GM12801 (cell line): ENCODE results near the gene VDAC1.

ENCODE experiments used
- TF ChIP-seq, protein P1 (sequence below): IDR thresholded peaks from one replicate; pipeline ENCODE4 v1.5.1; 2011; ENCODE audit warnings: control low read depth; ENCODE audit not compliant: insufficient read length; ENCODE audit errors: extremely low read depth

VDAC1 gene

DNA sequence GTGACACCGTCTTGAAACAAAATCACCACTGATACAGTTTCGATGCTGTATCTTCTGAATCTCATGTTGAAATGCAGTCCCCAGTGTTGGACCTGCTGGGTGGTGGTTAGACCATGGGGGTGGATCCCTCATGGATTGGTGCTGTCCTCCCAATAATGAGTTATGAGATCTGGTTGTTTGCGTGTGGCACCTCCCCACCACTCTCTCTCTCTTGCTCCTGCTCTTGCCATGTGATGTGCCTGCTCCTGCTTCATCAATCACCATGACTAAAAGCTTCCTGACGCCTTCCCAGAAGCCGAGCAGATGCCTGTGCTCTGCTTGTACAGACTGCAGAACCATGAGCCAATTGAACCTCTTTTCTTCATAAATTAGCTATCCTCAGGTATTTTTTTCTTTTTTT lies 21.1 kb downstream of the VDAC1 start:
- TF ChIP-seq, protein P1, sequence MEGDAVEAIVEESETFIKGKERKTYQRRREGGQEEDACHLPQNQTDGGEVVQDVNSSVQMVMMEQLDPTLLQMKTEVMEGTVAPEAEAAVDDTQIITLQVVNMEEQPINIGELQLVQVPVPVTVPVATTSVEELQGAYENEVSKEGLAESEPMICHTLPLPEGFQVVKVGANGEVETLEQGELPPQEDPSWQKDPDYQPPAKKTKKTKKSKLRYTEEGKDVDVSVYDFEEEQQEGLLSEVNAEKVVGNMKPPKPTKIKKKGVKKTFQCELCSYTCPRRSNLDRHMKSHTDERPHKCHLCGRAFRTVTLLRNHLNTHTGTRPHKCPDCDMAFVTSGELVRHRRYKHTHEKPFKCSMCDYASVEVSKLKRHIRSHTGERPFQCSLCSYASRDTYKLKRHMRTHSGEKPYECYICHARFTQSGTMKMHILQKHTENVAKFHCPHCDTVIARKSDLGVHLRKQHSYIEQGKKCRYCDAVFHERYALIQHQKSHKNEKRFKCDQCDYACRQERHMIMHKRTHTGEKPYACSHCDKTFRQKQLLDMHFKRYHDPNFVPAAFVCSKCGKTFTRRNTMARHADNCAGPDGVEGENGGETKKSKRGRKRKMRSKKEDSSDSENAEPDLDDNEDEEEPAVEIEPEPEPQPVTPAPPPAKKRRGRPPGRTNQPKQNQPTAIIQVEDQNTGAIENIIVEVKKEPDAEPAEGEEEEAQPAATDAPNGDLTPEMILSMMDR: no peak

DNA sequence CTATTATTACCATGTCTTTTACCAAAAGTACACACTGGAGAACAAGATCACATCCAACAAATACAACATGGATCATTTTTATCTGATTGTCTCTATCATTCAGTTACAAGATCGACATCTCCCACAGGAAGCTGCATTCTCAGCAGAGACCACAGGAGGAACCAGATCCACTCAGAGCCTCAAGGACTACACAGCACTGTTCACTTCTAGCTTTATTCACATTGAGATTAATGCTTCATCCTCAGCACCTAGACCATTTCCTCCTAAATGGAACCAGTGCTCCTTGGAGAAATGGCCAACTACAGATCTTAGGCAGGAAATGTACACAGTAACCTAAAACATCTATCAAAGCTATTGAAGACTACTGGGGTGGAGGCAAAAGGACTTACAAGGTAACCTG lies 23.1 kb downstream of the VDAC1 start:
- TF ChIP-seq, protein P1: no peak

DNA sequence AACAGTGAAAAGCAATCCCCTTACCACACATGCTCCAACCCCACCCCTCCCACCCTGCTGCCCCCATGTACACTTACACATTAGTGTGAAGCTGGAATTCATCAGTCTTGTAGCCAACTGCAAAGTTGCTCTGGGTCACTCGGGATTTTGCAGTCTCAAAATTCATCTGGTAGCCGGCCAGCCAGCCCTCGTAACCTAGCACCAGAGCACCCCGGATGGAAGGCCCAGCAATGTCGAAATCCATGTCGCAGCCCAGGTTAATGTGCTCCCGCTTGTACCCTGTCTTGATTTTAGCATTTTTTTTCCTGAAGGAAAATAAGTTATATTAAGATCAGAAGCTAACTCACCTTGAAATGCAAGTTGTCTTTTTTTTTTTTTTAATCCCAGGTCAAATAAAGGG lies 24.1 kb downstream of the VDAC1 start:
- TF ChIP-seq, protein P1: no peak

DNA sequence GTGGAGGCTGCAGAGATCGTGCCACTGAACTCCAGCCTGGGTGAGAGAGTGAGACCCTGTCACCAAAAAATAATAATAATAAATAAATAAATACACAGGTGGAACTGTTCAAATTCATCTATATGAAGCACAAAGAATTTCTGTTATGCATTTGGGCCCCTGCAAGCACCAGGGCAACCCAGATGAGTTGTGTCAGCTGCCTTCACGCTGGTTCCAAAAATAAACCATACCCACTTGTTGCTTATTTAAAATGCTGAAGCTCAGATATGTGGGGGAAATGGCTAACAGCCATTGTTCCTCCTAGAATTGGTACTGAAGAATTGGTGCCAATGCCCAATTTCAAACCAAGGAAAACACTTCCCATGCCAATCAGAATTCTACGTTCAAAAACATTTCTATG lies 25.8 kb downstream of the VDAC1 start:
- TF ChIP-seq, protein P1: no peak

DNA sequence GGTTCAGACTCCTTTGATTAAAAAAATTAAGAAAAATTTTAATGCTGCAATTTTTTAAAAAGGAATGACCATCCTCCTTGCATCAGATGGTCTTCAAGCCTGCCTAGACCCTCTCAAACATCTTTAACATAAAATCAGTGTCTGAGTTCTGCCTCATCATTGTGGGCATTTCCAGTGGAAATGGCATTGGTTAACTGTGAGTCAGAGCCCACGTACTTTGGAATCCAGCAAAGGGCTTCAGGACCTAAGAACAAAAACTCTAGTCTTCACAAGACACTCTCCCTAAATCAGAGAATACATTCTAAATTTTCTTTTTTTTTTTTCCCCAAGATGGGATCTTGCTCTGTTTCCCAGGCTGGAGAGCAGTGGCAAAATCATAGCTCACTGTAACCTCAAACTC lies 26.9 kb downstream of the VDAC1 start:
- TF ChIP-seq, protein P1: no peak

DNA sequence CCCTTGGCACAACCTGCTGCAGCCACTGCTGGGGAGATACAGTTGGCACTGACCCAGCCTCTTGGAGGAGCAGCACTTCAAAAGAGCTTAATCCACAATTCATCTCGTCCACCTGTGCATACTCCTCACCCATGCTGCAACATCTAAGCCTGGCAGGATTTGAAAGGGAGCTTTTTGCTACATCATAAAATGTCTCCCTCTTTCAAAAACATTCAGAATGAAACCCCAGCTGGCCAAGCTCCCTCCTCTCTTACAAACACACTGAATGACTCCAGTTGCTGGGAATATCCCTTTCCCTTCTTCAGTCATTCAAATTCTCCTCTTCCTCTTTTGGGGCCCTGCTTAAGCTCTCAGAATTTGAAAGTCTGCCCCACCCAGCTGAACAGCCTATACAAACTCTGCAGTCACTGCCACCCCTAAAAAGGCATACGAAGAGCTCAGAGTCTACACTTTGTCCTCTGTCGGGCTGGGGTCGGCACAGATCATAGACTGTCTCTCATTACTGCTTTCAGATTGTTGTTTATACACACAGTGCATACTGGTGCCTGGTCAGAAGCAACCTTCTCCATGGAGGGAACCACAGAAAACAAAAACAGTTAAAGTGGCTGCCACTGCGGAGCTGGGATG lies 27.5 kb downstream of the VDAC1 start:
- TF ChIP-seq, protein P1: no peak

DNA sequence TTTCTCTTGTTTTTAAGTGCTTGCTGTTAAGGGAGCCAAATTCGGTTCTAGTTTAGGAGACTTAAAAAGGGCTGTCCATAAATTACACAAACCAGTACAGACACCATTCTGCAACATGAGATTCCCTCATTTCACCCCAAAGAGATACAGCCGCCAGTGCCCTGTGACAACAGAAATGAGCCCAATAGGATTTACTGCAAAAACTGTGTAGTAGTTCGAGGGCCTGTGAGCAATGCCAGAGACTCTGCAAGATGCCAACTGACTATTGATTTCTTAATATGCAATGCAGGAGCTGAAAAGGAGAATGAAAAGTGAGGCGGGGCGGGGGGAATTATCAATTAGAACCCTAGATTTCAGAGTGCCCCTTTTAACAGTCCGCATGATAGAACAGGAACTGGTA lies 30.6 kb downstream of the VDAC1 start:
- TF ChIP-seq, protein P1: no peak
